Prostate gland (tissue), 2 donors: ENCODE data around the gene SHISA6. TPM values are rescaled to one million over a fixed set of nuclear protein-coding genes. Genes with fewer than 3 reads are reported as not detected.

Experiments
- DNase-seq: peaks from one replicate; pipeline ENCODE4 v3.0.0-alpha.2; 2019; ENCODE audit warnings: low spot score
- H3K27ac ChIP-seq, 2 donors: fragments of 200-600 bp; sonication (generic); 2 replicates each; pipeline ENCODE4 v1.5.1; 2017 to 2019
- H3K27me3 ChIP-seq: fragments of 200-600 bp; sonication (generic); replicated peaks from 2 replicates; pipeline ENCODE4 v1.5.1; 2019; ENCODE audit not compliant: insufficient read depth
- H3K36me3 ChIP-seq, 2 donors: fragments of 200-600 bp; sonication (generic); 1 replicate in 1 of 2; 2 replicates in 1 of 2; pipeline versions ENCODE4 v1.5.1 to v1.8.1; 2017 to 2019
- H3K4me1 ChIP-seq: fragments of 200-600 bp; sonication (generic); replicated peaks from 2 replicates; pipeline ENCODE4 v1.5.1; 2019
- H3K4me3 ChIP-seq, 2 donors: fragments of 200-600 bp; sonication (generic); 2 replicates each; pipeline ENCODE4 v1.5.1; 2017 to 2019
- H3K9me3 ChIP-seq: fragments of 200-600 bp; sonication (generic); 2 replicates; pipeline ENCODE4 v1.5.1; 2017
- POLR2A ChIP-seq: fragments of 450-650 bp; IDR thresholded peaks from one replicate; pipeline ENCODE4 v1.6.1; 2016; ENCODE audit warnings: antibody characterized with exemption, mild to moderate bottlenecking
- POLR2AphosphoS5 ChIP-seq: sonication (generic); formaldehyde crosslinking; IDR thresholded peaks from one replicate; pipeline ENCODE4 v1.6.1; 2017; ENCODE audit warnings: antibody characterized with exemption
- WGBS: methylation state at CpG from one replicate; pipeline ENCODE4 v1.1.5; 2018; 5-methylcytosine and 5-hydroxymethylcytosine counted together
- intact Hi-C: fragments of 100-400 bp; cut with DNase I; formaldehyde crosslinking; loops from one replicate; pipeline ENCODE4 v1.14.2; 2022
- total RNA-seq, 2 donors: library from RNA; depleted of rRNA; stranded (reverse); fragments of >200 nt; gene quantifications; one replicate each; pipeline ENCODE4 v1.1.0, GENCODE V29; 2016
- TF ChIP-seq, protein P1 (sequence below), 4 experiments: fragments of 200-600 bp in 2 of 4; fragments of 450-650 bp in 2 of 4; sonication (generic) in 2 of 4; IDR thresholded peaks; 1 replicate in 3 of 4; 2 replicates in 1 of 4; pipeline ENCODE4 v1.5.1; 2016 to 2019; ENCODE audit warnings: antibody characterized with exemption in 4 of 4, mild to moderate bottlenecking in 2 of 4, moderate library complexity in 2 of 4

SHISA6 gene
- total RNA-seq, 2 donors from 2014 or later, result 9.0 to 10.6 TPM

- no peaks in the 10 kb centered on the region for H3K36me3 ChIP-seq
- no peaks in the 10 kb centered on the region for H3K27me3 ChIP-seq
- no peak for DNase-seq
- H3K27ac ChIP-seq, result no peak overlapping the region
- TF ChIP-seq POLR2A, result no peak
- TF ChIP-seq, protein P1, sequence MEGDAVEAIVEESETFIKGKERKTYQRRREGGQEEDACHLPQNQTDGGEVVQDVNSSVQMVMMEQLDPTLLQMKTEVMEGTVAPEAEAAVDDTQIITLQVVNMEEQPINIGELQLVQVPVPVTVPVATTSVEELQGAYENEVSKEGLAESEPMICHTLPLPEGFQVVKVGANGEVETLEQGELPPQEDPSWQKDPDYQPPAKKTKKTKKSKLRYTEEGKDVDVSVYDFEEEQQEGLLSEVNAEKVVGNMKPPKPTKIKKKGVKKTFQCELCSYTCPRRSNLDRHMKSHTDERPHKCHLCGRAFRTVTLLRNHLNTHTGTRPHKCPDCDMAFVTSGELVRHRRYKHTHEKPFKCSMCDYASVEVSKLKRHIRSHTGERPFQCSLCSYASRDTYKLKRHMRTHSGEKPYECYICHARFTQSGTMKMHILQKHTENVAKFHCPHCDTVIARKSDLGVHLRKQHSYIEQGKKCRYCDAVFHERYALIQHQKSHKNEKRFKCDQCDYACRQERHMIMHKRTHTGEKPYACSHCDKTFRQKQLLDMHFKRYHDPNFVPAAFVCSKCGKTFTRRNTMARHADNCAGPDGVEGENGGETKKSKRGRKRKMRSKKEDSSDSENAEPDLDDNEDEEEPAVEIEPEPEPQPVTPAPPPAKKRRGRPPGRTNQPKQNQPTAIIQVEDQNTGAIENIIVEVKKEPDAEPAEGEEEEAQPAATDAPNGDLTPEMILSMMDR (IDR thresholded peaks at IDR 0.05), result no peak
- no peak for TF ChIP-seq POLR2AphosphoS5
- WGBS, result 96% methylated on average over 5 of the region's 5 CpGs
- intact Hi-C loops, result no loop called here
- no peaks in the 10 kb centered on the region for H3K9me3 ChIP-seq
- H3K4me1 ChIP-seq, result no peaks in the 10 kb centered on the region
- no peak overlapping the region for H3K4me3 ChIP-seq
Measured at GRCh38 chr17:11285946-11286345, 44.9 kb downstream of the SHISA6 start.

GRCh38 chr17:11287791-11288190, 46.8 kb downstream of the SHISA6 start:
- no peaks in the 10 kb centered on the region for H3K27me3 ChIP-seq
- intact Hi-C loops, result no loop called here
- H3K4me3 ChIP-seq, result no peak overlapping the region
- no peak for TF ChIP-seq POLR2AphosphoS5
- no peak for TF ChIP-seq POLR2A
- TF ChIP-seq, protein P1 (IDR thresholded peaks at IDR 0.05), result no peak
- DNase-seq, result no peak
- no peak overlapping the region for H3K27ac ChIP-seq
- H3K36me3 ChIP-seq, result no peaks in the 10 kb centered on the region
- H3K4me1 ChIP-seq, result no peaks in the 10 kb centered on the region
- no peaks in the 10 kb centered on the region for H3K9me3 ChIP-seq

DNA sequence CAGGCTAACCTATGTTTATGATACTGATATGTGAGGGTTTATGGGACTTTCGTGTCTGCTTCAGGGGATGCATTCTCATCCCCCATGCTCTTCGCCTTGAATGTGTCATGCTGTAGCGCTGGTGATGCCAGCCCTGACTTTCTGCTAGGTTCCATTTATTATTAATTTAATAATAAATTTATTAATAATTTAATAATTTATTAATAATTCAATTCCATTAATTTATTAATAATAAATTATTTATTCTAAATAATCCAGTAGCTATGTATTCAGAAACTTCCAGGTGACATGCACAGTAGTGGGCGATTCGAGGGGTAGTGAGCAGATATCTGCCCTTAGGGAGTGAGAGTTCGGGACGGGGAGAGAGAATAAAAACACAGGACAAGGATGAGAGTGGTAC, 49.8 kb downstream of the SHISA6 start:
- intact Hi-C loops, result no loop called here
- DNase-seq, result no peak
- no peaks in the 10 kb centered on the region for H3K27me3 ChIP-seq
- no peaks in the 10 kb centered on the region for H3K4me1 ChIP-seq
- no peaks in the 10 kb centered on the region for H3K9me3 ChIP-seq
- WGBS, result 96% methylated on average over 7 of the region's 7 CpGs
- TF ChIP-seq POLR2AphosphoS5 (no peak), POLR2A (no peak)
- TF ChIP-seq, protein P1 (IDR thresholded peaks at IDR 0.05), result no peak
- H3K36me3 ChIP-seq, result no peaks in the 10 kb centered on the region
- H3K27ac ChIP-seq, result no peak overlapping the region
- H3K4me3 ChIP-seq, result no peak overlapping the region

DNA sequence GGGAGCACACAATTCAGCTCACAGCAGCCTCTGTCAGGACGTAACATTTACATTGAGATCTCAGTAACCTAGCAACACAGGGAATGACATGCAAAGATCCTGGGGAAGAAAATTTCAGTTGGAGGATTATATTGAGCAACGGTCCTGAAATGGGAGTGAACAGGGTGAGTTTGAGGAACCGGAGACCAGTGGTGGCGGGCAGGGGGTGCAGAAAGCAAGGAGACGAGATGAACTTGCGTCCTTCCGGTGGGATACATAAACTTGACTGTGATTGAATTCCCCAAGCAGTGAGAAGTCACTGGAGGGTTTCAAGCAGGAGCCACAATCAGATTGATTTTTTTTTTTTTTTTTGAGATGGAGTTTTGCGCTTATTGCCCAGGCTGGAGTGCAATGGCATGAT, 51.5 kb downstream of the SHISA6 start:
- H3K36me3 ChIP-seq, result no peaks in the 10 kb centered on the region
- no peak overlapping the region for H3K4me3 ChIP-seq
- intact Hi-C loops, result no loop called here
- no peak for DNase-seq
- H3K4me1 ChIP-seq, result no peaks in the 10 kb centered on the region
- H3K9me3 ChIP-seq, result no peaks in the 10 kb centered on the region
- H3K27ac ChIP-seq, result no peak overlapping the region
- WGBS, result 96% methylated on average over 8 of the region's 8 CpGs
- no peaks in the 10 kb centered on the region for H3K27me3 ChIP-seq
- TF ChIP-seq POLR2AphosphoS5, result no peak
- no peak for TF ChIP-seq POLR2A
- TF ChIP-seq, protein P1 (IDR thresholded peaks at IDR 0.05), result no peak

- H3K27ac ChIP-seq, result no peak overlapping the region
- TF ChIP-seq POLR2AphosphoS5, result no peak
- WGBS, result 83% methylated on average over 8 of the region's 8 CpGs
- intact Hi-C loops, result no loop called here
- no peaks in the 10 kb centered on the region for H3K27me3 ChIP-seq
- no peaks in the 10 kb centered on the region for H3K4me1 ChIP-seq
- H3K9me3 ChIP-seq, result no peaks in the 10 kb centered on the region
- no peaks in the 10 kb centered on the region for H3K36me3 ChIP-seq
- H3K4me3 ChIP-seq, result no peak overlapping the region
- no peak for DNase-seq
Measured at GRCh38 chr17:11293480-11293879, 52.5 kb downstream of the SHISA6 start.
